IMR-90 (cell line): Measurements from ENCODE around the gene ILF3. TPM values are rescaled to one million over a fixed set of nuclear protein-coding genes. Genes with fewer than 3 reads are reported as not detected.

Source experiments
- BHLHE40 ChIP-seq: fragments of 150-350 bp; IDR thresholded peaks from 2 replicates; pipeline ENCODE4 v1.6.1; 2016; ENCODE audit warnings: mild to moderate bottlenecking, low read depth, low read length
- CEBPB ChIP-seq: IDR thresholded peaks from 2 replicates; pipeline ENCODE4 v1.6.1; 2012; ENCODE audit warnings: low read depth, low read length, improper control_type of control experiment
- CHD1 ChIP-seq: IDR thresholded peaks from 2 replicates; pipeline ENCODE4 v1.6.1; 2012; ENCODE audit warnings: low read depth, low read length, improper control_type of control experiment
- MAFK ChIP-seq: IDR thresholded peaks from 2 replicates; pipeline ENCODE4 v1.6.1; 2012; ENCODE audit warnings: low read depth, low read length, improper control_type of control experiment
- MAZ ChIP-seq: IDR thresholded peaks from 2 replicates; pipeline ENCODE4 v1.6.1; 2012; ENCODE audit warnings: low read depth, mild to moderate bottlenecking, low read length, improper control_type of control experiment, moderate library complexity, borderline replicate concordance
- polyA plus RNA-seq, 3 experiments: library from polyadenylated mRNA; depleted of rRNA; stranded (reverse); fragments of >200 nt; gene quantifications; 2 replicates each; pipeline ENCODE4 v1.2.3, GENCODE V29; 2012; ENCODE audit warnings: low replicate concordance in 1 of 3
- total RNA-seq: library from RNA; depleted of rRNA; stranded (reverse); fragments of >200 nt; gene quantifications from 2 replicates; pipeline ENCODE4 v1.2.3, GENCODE V29; 2012
- TF ChIP-seq, protein P1 (sequence below): fragments of 150-350 bp; IDR thresholded peaks from 2 replicates; pipeline ENCODE4 v1.6.1; 2016; ENCODE audit warnings: low read depth, mild to moderate bottlenecking, low read length, moderate library complexity, borderline replicate concordance

ILF3 gene
- total and polyA plus RNA-seq, 2 of the 4 experiments (the other 2 are of a cell fraction) = 120 to 166 TPM

GRCh38 chr19:10653732-10654609 is at the start of gene ILF3 (continued):
- TF ChIP-seq, protein P1, sequence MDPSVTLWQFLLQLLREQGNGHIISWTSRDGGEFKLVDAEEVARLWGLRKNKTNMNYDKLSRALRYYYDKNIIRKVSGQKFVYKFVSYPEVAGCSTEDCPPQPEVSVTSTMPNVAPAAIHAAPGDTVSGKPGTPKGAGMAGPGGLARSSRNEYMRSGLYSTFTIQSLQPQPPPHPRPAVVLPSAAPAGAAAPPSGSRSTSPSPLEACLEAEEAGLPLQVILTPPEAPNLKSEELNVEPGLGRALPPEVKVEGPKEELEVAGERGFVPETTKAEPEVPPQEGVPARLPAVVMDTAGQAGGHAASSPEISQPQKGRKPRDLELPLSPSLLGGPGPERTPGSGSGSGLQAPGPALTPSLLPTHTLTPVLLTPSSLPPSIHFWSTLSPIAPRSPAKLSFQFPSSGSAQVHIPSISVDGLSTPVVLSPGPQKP = no peak
- TF ChIP-seq BHLHE40 = peak; percentile 99
- TF ChIP-seq MAFK = peak; percentile 52; the same call in 1 of the 2 replicates
- TF ChIP-seq CEBPB = peak; percentile 73
- peak; percentile 95 for TF ChIP-seq MAZ
- no peak for TF ChIP-seq CHD1
